Brain microvascular endothelial cell (primary cell): ENCODE results near the gene SP110.

Source experiments
- DNase-seq: peaks from one replicate; pipeline ENCODE4 v3.0.0-alpha.2; 2020
- H3K27ac ChIP-seq: fragments of 250-450 bp; sonication (Bioruptor Pico); 2 replicates; pipeline ENCODE4 v1.5.1; 2020; ENCODE audit warnings: mild to moderate bottlenecking, moderate library complexity
- H3K27me3 ChIP-seq: fragments of 250-450 bp; sonication (Bioruptor Pico); replicated peaks from 2 replicates; pipeline ENCODE4 v1.5.1; 2020; ENCODE audit warnings: mild to moderate bottlenecking
- H3K36me3 ChIP-seq: fragments of 250-450 bp; sonication (Bioruptor Pico); replicated peaks from 2 replicates; pipeline ENCODE4 v1.5.1; 2020; ENCODE audit warnings: mild to moderate bottlenecking
- H3K4me3 ChIP-seq: 2 replicates; pipeline ENCODE4 v1.5.1; 2011; ENCODE audit warnings: low read depth, mild to moderate bottlenecking, control low read depth, low read length, moderate library complexity
- CTCF ChIP-seq: IDR thresholded peaks from 2 replicates; pipeline ENCODE4 v1.5.1; 2011; ENCODE audit warnings: low read depth, mild to moderate bottlenecking, moderate library complexity, low read length, control low read depth, inconsistent platforms; ENCODE audit errors: missing control alignments
- in situ Hi-C: cut with HindIII; loops from 2 replicates; pipeline ENCODE4 v1.10.0; 2017; ENCODE audit warnings: low sequenced_read_pairs, low pct_ligation_motif_present

SP110 gene

DNA sequence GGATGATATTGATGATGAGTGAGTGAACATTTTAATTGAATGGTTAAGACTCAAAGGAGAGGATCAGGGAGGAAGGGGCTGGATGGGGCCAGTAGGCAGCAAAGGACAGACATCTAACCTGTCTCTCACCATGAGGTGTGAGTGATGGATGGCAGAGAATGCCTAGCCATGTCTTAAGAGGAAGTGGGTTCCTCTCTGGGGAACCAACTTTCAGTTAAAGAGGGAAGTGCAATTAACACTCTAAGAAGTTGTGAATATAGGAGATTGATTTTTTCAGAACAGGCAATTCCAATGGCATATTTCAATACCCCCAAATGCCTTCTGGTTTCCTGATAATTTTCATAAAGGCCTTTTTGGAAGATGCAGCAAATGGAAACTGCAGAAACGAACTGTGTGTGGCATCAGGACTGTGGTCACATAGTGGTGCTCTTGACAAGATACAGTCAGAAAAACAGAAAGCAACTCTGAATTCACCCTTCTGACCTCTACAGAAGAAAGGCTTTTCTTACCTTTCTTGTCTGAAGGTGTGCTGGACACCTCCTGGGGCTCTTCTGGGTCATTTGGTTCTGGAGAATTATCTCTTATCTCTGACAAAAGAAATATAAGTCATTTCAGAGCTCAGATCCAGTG, 10.2 kb downstream of the SP110 start:
- TF ChIP-seq CTCF: no peak
- in situ Hi-C loops: no loop called here
- Histone ChIP-seq H3K27ac (no peak overlapping the region), H3K36me3 (peaks cover 82% of the 10 kb centered on the region), H3K27me3 (no peaks in the 10 kb centered on the region), H3K4me3 (no peak overlapping the region)
- no peak for DNase-seq

DNA sequence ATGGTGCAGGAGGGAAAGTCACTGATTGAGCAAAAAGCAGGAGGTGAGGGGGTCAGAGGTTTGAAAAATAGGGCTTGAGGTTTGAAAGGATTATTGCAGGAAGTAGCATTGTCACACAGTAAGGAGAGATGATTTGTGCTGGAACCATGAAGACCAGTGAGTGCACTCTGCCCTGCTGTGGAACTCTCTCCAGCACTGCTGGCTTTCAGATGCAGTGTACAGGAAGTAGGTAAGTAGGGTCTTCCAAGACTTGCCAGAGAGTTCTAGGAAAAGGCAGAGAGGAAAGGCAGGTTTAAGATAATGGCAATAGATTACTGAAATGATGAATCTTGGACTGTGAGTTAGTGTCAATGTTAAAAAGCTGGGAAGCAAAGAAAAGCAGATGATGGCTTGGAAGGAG, 11.2 kb downstream of the SP110 start:
- in situ Hi-C loops: no loop called here
- H3K27ac ChIP-seq: no peak overlapping the region
- no peak for TF ChIP-seq CTCF
- no peak overlapping the region for H3K4me3 ChIP-seq
- peaks cover 72% of the 10 kb centered on the region for H3K36me3 ChIP-seq
- no peak for DNase-seq
- no peaks in the 10 kb centered on the region for H3K27me3 ChIP-seq

GRCh38 chr2:230205721-230206120, 14.1 kb downstream of the SP110 start:
- no peak overlapping the region for H3K4me3 ChIP-seq
- in situ Hi-C loops: no loop called here
- no peak for TF ChIP-seq CTCF
- peaks cover 60% of the 10 kb centered on the region for H3K36me3 ChIP-seq
- H3K27me3 ChIP-seq: no peaks in the 10 kb centered on the region
- no peak for DNase-seq
- H3K27ac ChIP-seq: no peak overlapping the region

GRCh38 chr2:230205034-230205433, 14.8 kb downstream of the SP110 start:
- no peak for TF ChIP-seq CTCF
- Histone ChIP-seq H3K36me3 (peaks cover 58% of the 10 kb centered on the region), H3K27me3 (no peaks in the 10 kb centered on the region), H3K27ac (no peak overlapping the region), H3K4me3 (no peak overlapping the region)
- no peak for DNase-seq
- in situ Hi-C loops: no loop called here

GRCh38 chr2:230203110-230203676, 16.6 kb downstream of the SP110 start:
- TF ChIP-seq CTCF: no peak
- Histone ChIP-seq H3K27me3 (no peaks in the 10 kb centered on the region), H3K4me3 (no peak overlapping the region), H3K27ac (no peak overlapping the region), H3K36me3 (peaks cover 52% of the 10 kb centered on the region)
- in situ Hi-C loops: no loop called here
- DNase-seq: no peak
